Spleen (tissue), 7 donors: ENCODE data around the gene SOX21.

Experiments used
- CTCF ChIP-seq, 11 experiments: fragments of 200-600 bp in 7 of 11; fragments of 450-650 bp in 4 of 11; sonication (generic) in 4 of 11; IDR thresholded peaks in 8 of 11; conservative IDR thresholded peaks in 3 of 11; 1 replicate in 7 of 11; 2 replicates in 4 of 11; pipeline versions ENCODE4 v1.4.0 to v1.8.0; 2016 to 2021; ENCODE audit warnings: antibody characterized with exemption in 11 of 11, inconsistent platforms in 4 of 11, mild to moderate bottlenecking in 1 of 11
- POLR2A ChIP-seq, 3 donors: fragments of 450-650 bp; IDR thresholded peaks; one replicate each; pipeline ENCODE4 v1.5.1; 2017; ENCODE audit warnings: antibody characterized with exemption in 3 of 3, mild to moderate bottlenecking in 1 of 3
- POLR2AphosphoS5 ChIP-seq, 3 donors: sonication (generic); formaldehyde crosslinking; IDR thresholded peaks; one replicate each; pipeline ENCODE4 v1.5.1; 2017; ENCODE audit warnings: antibody characterized with exemption in 3 of 3
- donor health status: DM: no; HTN: no; CAD: no; lungs with moderate emphysema.
- donor health status: DM: no; HTN: no; CAD: no.
- donor health status: DM: no; HTN: no; CAD: no.

GRCh38 chr13:94679614-94680013, 32.7 kb downstream of the SOX21 start:
- TF ChIP-seq CTCF (IDR thresholded peaks at IDR 0.05 in 8 of 11, conservative IDR thresholded peaks at IDR 0.05 in 3 of 11) (no peak), POLR2A (IDR thresholded peaks at IDR 0.05) (no peak), POLR2AphosphoS5 (IDR thresholded peaks at IDR 0.05) (no peak)
